HG03469 (cell line): ENCODE results near the gene BTBD16.

Source experiments
- ATAC-seq: cut with Tn5 transposase; IDR thresholded peaks from one replicate; pipeline ENCODE4 v1.9.1; 2021; ENCODE audit warnings: mild to moderate bottlenecking, moderate library complexity, moderate number of reproducible peaks; ENCODE audit not compliant: unreplicated experiment

Gene BTBD16

DNA sequence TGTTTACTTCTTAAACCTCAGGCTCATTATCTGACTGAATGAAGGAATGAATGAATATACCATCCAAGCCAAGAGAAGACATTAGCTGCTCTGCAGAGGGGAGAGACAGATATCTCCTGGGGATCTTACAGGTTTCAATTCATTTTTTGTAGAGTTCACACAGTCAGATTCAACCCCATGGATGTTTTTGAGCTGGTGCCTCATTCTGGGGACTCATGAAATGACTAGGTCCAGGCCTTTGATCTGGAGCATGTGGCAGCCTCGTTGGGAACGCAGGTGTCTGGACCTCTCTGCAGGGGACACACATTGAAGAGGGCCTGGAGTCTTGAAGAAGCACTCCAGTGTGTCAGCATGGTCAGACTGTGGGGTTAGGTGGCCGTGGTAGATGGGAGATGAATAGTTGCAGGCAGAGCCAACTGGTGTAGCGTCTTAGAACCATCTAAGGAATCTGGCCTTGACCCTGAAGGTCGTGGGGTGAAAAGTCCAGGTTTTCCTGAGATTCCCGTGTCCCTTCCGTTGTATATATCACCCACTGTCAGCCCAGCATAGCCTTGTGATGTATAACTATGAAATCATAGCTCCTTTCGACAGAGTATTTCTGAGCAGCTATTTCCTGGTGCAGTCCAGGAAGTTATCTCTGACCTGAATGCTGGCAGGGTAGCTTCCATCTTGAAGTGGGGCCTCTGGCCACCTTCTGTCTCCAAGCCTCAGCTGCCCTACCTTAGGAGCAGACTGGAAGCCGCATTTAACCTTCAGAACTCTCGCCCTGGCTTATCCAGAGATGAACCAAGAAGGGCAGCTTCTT lies 22.3 kb downstream of the BTBD16 start:
- no peak for ATAC-seq

DNA sequence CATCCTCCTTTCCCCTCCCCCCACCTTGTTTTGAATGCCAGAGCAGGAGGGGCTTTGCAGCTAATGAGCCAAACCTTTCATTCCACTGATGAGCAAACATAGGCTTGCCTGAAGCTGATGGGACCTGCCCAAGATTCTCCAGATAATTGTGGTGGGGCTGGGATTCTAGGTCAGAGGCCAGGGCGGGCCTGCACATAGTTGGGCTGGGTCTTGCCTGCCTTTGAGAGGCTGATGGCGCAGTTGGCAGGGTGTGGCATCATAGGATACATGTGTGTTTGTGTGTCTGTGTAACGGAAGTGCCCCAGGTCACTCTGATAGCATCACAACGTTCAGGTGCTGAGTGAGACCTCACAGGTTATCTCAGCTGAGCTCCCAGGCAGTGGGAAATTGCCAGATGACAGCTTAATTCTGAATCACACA lies 22.9 kb downstream of the BTBD16 start:
- no peak for ATAC-seq

DNA sequence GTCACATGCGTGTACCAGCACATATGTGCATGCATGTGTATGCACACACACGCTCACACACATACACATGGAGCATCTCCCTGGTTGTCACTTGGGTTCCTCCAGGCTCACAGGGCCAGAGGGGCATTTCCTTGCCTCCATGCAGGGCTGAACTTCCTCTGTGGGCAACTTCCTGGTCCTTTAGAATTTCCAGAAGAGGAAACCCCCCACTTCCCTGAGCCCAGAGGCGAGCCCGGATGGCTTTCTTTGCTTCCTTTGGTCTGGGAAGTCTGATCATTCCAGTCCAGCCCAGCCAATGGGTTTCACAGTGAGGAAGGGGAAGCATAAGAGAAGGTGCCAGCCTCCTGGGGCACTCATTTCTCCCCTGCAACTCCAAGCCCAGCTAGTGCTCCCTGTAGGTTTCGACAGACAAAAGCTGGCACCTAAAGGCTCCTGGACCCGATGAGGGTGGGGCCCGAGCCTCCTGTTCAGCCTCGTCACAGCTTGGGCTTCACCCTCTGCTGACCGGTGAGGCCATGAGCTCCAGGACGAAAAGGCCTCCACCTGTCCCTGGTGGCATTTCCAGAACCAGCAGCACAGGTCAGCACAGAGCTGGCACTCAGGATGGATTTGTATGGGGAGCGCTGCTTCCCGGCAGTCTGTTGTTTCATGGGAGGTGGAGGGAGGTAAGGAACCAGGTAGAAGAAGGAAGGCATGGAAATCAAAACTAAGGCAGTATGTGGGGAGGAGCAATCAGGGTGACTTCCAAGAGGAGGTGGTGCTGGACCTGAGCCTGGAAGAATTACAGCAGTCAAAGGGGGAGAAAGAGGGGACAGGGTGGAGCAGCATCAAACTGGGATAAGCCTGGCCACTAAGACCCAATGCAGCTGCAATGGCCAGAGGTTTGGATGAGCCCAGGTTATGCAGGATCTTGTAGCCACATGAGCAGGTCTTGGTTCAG lies 23.7 kb downstream of the BTBD16 start:
- no peak for ATAC-seq

DNA sequence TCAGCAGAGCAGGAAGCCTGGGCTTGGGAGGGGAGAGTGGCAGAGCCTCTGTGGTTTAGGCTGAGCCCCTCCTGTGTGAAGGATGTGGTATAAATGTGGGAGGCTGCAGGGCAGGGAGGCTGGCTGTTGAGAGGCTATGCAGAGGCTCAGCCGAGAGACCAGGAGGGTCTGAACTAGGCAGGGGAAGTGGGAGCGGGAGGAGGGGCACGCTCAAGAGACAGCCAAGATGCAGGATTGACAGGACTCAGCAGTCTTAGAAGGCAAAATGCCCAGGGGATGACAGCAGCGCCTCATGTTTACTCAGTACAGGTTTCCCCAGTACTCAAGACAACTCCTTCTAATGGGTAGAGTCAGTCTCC lies 24.3 kb downstream of the BTBD16 start:
- ATAC-seq = no peak

DNA sequence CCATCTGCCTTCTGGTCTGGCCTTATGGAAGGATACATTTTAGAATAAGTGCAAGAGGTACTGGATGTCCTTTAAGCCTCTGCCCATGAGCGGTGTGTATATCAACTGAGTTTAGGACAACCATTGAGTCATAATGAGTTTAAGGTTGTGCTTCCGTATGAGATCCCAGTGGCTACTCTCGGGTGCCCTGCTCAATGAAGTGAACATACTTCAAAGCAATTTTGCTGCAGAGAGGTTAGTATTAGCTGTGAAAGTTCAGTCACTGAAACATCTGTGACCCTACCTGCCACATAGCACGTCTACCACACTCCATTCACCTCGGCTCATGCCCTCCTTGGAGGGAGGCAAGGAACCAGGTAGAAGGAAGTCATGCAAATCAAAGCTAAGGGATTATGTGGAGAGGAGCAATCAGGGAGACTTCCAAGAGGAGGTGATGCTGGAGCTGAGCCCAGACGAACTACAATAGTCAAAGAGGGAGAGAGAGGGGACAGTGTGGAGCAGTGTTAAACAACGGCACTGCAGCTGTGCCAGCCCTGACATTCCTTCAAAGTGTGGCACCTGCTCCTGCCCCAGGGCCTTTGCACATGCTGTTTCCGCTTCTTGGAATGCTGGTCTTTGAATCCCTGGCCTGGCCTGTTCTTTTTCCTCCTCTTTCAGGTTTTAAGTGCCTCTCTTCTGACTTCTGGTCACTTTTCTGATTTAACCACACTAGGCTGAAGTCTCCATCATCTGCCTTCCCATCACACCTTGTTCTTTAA lies 25.4 kb downstream of the BTBD16 start:
- no peak for ATAC-seq

DNA sequence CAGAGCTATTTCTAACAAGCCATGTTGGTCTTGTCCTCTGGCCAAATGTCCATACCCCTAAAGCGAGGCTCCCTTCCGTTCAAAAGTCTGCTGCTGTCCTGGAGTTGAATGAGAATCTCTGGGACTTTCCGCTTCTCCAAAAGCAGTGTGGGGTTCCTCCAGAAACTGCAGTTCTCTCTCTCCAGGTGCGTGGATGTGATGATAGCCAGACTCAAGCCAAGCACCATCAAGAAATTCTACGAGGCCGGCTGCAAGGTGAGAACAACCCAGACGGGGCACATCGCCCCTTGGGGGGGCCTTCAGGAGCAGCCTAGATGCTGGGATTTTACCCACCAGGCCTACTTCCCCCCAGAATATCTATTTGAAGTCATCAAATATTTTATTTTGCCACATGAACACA lies 26.5 kb downstream of the BTBD16 start:
- no peak for ATAC-seq

DNA sequence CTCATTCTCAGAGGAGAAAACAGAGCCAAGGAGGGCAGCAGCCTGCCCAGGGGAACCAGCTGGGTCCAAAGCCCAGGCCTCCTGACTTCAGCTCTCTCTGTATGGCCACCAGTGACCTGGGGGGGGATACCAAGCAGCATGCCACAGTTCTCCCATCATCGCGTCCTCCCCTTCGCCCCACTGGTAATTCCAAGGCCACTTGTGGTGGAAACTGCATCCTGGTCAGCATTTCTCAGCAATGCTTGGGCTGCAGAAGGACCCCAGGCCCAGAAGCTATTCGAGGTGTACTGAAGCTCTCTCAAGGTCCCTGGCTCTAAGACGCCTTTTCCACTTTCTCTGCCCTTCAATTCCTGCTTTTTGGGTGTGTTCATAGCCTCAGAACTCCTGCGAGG lies 27.1 kb downstream of the BTBD16 start:
- ATAC-seq = no peak

DNA sequence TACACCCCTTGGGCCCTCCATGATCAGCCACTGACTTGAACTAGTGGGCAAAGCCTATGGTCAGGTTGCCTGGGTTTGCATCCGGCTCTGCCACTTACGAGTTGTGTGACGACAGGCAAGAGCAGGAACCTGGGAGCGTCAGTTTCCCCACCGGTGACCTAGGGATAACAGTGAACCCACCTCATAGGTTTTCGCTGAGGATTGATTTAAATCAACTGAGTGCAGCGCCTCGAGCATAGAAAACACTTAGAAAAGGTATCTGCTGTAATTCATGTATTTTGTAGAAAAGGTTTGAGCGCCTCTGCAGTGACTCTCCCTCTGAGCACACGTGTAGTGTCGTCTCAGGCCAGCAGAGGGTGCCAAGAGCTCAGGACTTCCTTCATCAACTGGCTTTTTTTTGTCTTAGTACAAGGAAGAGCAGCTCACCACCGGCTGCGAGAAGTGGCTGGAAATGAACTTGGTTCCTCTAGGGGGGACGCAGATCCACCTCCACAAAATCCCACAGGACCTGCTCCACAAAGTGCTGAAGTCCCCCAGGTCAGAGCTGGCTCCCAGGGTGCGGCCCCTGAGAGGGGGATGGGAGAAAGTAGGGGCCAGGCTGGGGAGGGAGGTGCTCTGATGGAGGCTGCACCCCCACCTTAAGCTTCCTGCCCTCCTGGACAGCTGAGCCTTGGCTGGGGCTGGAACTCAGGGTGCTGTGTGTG lies 27.7 kb downstream of the BTBD16 start:
- peak; percentile 49 for ATAC-seq

DNA sequence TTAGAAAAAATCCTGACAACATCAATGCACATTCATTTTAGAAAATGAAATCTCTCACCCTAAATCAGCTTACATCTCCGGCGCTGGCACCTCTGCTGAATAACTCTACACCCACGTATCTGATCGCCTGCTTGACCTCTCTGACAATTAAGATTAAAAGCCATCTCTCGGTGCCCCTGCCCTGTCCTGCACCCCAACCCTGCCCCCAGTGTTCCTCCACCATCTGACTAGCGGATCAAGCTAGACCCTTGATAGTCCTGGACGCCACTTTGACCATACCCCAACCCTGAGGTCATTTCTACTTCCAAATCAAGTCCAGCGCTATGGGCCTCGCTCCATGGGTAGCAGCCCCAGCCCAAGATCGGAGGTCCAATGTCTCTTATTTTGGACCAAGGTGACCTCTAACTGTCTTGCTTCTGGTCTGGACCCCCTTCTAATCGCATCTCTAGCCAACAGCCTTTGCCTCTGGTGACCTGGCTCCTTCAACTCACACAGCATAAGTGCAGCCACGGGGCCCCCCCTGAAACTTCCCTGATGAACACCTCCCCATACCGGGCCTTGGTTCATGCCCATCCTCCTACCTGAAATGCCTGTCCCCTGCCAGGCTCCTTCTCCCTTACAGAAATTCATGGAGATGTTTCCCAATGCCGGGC lies 28.5 kb downstream of the BTBD16 start:
- ATAC-seq = no peak

DNA sequence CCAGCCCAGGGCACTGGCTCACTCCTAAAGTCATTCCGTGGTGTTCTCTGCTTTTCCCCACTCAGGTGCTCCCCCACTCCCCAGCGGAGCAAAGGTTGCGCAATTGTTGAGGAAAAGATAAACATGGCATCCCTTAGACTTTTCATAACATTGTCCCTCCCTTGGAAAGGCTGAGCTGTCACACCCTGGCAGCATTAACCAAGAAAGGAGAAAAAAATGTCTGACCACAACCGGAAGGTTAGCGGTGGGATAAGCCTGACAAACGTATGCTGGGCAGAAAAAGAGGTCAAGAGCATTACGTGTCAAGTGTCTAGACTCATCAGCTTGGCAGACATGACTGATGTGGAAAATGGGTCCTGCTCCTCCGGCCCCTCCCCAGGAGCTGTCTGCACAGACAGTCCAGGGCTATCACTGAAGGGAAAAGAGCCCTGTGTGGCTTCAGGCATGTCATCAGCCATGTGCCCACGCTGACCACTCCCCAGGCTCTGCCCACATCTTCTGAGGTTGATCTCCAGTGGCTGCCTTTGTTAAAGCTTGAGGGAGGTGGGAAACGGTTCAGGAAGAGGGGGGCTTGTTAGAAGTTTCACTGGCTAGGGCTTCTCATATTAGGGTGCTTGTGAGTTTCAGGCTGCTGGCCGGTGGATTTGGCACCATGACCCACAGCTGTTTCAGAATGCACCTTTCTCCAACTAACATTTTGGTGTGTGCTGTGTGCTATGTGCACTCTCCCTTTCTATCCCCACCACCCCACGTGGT lies 30.1 kb downstream of the BTBD16 start:
- no peak for ATAC-seq

DNA sequence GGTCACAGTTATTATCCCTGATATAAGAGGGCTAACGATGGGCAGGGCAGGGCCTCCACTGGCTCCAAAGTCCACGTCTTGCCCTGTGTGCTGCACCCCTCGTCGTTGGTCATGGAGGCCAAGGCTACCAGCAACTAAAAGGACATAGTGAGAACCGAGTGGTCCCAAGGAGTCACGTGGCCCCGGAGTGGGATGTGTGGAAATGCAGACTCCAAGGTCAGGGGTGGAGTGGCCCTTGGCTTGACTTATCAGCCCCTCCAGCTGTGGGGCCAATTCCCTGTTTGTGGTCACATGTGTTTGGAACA lies 30.7 kb downstream of the BTBD16 start:
- no peak for ATAC-seq

DNA sequence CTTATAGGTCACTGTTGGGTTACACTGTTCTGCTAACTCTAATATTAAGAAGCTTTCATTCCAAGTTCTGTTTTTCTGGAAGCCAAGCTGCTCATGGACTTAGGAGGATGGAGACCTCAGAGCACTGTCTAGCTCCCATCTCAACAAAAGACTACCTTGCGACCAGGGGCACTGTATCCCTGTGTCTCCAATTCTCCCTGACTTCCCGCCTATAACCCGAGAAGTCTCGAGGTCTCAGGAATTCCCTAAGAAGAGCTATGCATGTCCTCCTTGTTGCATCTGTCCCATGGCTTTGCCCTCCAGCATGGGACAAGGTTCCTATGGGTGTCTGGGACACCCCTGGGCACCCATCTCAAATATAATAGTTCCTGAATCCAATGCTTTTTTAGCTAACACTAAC lies 31.2 kb downstream of the BTBD16 start:
- no peak for ATAC-seq

DNA sequence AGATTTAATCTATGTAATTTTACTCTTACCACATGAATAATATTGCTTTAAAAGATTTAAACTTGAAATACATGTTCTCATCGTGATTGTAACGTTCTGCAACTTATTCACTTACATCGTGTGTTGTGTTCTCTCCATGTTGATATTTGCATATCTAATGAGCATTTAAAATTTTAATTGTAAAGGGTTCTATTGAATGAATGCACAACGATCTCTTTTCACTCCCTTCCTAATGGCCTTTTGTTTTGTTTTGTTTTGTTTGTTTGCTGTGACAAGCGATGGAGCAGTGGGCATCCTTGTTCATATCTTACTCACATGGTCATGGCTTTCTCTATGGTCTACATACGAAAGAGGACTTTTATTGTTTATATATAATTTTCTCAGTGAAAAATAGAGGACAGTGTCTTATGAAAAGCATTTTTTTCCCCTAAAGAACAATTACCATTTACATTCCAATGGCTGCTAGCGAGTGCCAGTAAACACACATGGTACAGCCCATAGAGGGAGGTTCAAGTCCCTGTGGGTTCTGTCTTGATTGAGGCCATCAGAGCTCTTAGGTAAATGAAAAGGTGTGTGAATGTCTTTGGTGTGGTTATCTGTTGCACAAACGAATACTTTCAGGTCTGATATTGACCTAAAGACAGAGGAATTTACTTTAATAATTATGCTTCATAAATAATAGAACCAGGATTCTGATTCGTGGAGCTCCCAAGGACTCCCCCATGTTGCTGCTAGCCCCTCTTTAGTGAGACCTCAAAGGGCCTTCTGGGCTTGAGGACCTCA lies 32.4 kb downstream of the BTBD16 start:
- no peak for ATAC-seq

DNA sequence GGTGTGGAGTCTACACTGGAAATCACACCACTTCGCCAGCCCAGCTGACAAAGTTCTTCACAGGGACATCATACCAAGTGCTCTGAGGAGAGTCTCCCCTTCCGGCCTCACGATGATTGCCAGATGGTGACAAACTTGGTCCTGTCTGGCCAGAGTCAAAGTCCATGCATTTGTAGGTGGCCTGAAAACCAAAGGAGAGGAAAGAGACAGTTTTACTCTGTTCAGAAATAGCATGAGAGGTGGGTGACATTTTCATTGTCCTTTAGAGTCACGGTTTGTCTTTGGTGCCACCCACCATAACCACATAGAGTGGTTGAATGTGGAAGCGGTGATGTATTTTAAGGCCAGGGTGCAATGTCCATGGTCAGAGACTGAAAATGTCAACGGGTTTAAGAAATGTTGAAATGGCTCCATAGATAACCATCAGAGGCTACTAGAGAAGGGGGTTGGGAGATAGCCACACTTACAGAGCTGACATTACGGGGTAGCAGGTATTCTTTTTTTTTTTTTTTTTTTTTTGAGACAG lies 33.0 kb downstream of the BTBD16 start:
- ATAC-seq = no peak

DNA sequence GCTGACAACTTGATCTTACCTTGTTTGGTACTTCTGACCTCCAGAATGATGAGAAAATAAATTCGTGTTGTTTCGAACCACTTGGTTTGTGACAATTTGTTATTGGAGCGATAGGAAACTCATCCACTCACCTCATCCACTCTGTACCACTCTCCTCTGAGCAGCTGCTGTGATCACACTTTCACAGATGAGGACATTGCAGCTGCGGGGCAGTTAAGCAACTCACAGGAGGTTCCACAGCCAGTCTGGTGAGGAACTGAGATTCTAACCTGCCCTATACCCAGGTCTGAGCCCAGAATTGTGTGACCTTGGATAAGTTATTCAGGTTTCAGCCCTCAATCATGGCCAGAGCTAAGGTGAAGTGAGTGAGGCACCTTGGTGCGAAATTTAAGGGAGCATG lies 35.2 kb downstream of the BTBD16 start:
- no peak for ATAC-seq

DNA sequence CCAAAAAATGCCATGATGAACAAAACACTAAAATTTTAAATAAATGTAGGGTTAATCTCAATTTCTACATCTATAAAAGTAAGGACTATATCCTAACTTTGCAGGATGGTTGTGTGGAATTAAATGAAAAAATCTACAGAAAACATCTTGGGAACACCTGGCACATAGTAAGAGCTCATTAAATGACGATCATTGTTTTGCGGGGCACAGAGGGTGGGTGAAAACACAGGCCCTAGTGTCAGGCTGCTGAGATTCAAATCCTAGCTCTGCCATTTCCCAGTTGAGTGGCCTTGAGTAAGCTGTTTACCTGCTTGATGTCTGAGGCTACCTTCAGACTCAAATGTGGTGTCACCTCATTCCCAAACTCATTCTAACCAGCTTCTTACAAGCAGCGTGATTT lies 35.6 kb downstream of the BTBD16 start:
- no peak for ATAC-seq

DNA sequence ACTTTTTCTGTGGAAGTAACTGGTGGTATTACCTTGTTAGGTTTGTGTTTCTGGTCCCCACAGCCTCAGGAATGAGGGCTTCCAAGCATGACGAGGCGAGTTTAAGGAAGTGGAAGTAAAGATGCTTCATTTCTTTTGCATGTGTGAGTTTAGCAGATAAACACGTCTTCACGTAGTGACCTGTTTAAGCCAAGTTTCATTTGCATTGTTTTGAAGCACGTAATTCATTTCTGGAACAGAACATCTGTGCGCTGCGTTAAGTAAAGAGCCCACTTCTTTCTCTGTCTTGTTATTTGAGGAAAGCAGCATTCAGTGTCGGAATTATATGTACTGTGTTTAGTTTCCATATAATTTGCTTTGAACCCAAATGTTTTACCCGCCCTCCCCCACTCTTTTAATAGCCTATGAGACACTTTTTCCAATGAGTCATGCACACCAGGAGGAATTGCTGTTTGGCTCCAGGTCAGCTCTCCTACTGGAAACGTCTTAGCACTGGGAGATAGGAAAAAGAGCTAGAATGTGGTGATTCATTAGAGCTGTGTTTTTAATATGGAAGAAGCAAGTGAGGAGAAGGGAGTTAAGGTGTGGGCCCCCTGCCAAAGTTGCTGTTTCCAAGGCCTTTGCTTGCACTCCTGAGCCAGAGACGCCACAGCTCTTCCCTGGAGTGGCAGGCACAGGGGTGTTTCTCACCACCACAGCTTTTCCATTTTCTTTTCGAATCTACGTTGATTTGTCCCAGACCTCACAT lies 36.7 kb downstream of the BTBD16 start:
- ATAC-seq = no peak
